GDM1 (cell line): ENCODE data around the gene SMTN.

Experiments
- DNase-seq: peaks from one replicate; lab custom pipeline; 2025; lab: John Stamatoyannopoulos, UW

Gene SMTN

DNA sequence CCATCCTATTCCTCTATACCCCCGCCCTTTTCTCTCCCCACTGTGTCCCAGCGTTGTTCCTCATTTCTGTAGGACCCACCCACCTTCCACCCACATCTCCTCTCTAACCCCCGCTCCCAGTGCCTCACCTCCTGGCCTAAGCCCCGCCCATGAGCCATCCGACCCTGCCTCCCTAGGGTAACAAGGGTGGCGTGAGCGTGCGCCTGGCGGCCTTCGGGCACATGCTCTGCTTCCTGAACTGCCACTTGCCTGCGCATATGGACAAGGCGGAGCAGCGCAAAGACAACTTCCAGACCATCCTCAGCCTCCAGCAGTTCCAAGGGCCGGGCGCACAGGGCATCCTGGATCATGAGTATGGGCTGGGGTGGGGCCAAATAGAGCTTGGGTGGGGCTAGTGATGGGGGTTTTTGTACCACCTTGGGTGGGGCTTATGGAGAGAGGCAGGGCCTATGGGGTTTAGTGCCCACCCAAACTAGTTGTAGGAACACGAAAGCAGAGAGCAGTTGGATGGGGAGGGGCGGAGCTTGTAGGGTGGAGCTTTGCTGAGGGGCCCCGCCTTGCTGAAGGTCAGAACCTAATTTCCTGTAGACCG, 46.2 kb downstream of the SMTN start:
- DNase-seq: no peak

DNA sequence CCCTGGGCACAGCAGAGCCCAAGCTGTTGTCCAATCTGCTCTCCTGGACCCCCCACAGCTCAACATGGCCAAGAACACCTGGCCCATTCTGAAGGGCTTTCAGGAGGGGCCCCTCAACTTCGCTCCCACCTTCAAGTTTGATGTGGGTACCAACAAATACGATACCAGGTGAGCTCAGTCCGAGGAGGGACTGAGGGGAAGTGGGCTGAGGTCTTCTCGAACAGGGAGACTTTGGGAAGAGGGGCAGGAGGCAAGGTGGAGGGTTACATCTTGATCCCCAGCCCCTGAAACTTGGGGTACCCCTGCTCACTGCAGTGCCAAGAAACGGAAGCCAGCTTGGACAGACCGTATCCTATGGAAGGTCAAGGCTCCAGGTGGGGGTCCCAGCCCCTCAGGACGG, 47.0 kb downstream of the SMTN start:
- DNase-seq: no peak

DNA sequence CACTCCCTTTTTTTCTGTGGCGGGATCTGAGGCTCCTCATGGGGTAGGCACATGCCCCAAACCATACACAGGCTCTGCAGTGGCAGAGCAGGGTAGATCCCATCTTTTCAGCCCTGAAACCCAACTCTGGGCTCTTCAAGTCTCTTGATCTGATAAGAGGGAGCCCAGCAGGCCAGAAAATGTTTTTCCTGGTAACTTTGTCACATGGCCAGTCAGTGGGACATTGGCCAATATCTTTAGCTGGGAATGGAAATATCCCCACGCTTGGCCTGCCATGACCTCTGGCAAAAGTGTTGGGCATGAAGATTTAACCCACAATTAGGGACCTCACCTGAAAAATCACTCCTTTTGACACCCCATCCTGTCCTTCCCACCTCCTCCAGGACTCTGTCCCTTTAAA, 49.8 kb downstream of the SMTN start:
- no peak for DNase-seq

DNA sequence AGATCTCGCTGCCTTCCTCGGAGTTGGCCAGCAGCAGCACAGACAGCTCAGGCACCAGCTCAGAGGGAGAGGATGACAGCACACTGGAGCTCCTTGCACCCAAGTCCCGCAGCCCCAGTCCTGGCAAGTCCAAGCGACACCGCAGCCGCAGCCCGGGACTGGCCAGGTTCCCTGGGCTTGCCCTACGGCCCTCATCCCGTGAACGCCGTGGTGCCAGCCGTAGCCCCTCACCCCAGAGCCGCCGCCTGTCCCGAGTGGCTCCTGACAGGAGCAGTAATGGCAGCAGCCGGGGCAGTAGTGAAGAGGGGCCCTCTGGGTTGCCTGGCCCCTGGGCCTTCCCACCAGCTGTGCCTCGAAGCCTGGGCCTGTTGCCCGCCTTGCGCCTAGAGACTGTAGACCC, 52.8 kb downstream of the SMTN start:
- DNase-seq: no peak

DNA sequence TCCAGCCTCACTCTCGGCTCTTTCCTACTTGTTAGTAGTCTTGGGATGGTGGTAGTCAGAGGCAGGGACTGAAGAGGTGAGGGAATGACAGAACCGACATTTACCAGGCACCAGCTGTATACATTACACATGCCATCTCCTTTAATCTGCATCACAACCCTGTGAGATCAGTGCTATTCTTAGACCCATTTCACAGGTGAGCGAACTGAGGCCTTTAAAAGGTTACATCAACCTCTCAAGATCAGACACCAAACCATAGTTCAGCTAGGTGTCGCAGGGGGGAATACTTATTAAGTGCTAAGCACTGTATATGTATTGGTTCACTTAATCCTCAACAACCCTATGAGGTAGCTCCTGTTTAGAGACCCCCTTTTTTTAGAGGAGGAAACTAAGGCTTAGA, 53.6 kb downstream of the SMTN start:
- DNase-seq: no peak

DNA sequence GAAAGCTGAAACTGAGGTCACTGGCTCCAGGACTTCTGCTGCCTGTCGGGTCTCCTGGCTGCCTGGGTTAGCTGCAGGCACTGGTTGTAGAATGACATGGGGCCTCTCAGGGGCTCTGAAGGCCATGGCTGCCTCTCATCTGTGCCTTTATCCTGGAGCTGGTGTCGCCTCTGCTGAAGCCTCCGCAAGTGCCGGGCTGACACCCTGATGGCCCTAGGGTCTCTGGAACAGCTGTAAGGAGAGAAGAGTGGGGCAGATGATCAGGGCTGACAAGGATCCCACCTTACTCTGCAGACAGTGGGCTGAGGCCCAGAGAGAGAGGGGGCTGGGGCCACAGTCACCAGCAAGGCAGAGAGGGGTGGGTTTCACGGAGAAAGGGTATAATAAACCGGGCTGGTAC, 54.6 kb downstream of the SMTN start:
- DNase-seq: no peak

DNA sequence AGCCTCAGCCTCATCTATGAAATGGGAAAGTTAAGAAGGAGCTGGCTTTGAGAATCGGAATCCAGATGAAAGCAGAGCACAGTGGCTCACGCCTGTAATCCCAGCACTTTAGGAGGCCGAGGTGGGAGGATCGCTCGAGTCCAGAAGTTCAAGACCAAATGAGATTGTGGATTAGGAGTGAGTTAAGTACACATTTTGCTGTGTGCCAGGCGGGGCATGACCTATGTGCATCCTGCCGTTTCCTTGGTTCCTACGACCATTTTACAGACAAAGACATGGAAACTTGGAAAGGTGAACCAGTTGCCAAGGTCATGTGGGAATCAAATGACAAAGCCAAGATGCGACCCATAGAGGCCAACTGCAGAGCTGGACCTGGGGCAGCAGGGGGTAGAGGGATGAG, 55.0 kb downstream of the SMTN start:
- DNase-seq: no peak

DNA sequence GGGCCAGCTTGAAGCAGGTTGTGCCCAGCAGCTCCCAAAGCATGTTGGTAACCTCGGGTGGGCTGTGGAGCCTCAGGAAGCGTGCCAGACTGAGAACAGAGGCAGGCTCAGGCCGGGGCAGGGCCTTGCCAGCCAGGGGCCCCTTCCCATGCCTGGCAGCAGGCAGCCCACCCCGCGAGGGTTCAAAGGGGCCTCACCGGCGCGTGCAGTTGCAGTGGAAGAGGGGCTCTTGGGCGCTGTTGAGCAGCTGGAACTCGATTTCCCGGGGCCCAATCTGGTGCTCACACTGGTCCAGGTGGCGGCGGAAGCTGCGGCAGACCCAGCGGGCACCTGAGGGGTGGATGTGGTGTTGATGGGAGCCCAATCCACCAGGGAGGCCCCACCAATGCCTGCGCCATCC, 55.6 kb downstream of the SMTN start:
- no peak for DNase-seq

DNA sequence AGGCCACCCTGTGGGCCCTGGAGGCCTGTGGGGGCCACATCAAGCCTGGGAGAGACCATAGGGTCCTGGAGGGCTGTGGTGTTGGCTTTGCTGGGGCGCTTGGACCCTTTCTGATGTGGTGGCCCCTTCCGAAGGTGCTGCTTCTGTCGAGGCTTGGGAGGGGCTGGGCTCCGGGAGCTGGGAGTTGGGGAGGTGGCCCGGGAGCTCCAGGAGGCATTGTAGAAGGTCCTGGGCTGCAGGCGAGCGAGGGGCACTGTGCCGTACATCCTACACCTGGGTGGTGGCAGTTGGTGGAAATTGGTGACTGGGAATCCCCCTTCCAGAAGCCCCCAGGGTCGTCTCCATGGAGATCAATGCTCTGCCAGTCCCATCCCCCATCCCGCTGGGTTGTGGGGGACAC, 56.6 kb downstream of the SMTN start:
- no peak for DNase-seq

DNA sequence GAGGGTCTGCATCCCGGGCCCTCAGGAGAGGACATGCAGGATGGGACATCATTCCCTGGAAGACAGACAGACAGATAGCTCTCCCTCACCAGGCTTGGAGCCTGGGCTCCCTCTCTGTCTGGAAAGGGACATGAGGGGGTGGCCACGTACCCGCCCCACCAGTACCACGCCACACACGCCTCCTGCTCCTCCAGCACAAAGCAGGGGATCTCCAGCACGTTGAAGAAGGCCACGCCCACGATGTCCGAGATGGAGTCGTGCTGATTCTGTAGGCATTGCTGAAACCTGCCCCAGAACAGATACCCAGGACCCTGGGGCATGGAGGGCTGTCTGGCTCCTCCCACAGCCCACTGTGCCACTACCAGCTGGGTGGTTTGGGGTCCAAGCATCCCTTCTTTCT, 57.0 kb downstream of the SMTN start:
- DNase-seq: no peak

DNA sequence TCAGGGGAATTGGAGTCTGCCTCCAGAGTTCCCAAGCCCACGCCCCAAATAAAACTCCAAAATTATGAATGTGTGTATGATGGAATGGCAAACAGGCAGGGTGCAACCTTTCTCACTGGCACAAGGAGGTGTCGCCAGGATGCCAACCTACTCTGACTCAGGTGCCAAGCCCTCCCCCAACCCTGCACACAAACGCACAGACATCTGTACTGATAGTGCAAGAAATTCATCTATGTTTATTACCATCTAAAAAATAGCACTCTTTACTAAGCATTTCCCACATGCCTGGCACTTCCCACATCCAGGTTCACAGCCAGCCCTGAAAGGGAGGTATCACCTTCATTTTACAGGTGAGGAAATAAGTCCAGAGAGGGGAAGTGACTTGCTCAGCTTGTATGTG, 57.9 kb downstream of the SMTN start:
- DNase-seq: no peak

DNA sequence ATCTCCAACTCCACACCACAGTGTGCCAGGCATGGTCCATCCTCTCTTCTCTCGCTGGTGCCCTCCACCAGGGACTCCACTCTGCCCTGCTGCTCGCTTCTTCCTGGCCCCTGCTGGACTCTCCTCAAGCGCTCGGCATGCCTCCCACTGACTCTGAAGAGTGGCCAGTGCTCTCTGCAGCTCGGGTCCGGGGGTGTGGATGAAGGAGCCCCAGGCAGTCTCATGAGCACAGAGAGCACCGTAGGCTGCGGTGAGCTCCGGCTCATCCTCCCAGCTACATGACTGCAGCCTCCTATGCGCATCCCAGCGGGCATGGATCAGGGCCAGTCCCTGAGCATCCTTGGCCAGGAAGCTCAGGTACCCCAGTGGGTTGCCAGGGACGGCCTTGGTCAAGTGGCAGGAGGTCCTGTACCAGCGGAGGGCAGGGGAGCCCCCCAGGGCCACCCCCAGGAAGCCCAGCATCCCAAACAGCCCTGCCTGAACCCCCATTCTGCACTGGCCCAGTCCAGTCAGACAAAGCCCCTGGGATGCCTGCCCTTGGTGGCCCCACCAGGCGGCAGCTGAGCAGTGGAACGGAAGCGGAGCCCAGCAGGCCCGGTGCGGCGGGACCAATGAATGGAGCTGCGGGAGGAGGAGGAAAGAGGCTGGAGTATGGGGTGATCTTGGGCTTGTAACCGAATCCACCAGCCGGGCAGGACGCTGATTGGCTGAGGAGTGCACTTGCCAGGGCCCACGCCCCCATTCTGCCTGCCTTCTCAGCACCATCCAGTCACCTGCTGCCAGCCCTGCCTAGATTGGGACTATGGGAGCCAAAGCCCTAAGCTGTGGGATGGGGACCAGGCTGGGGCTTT, 59.0 kb downstream of the SMTN start, which contains the start of gene PLA2G3:
TSS of gene PLA2G3 (minus strand) at position 643 of the 851 bp plus-strand sequence. CDS start at position 489, 154 bp downstream.
- DNase-seq: no peak

DNA sequence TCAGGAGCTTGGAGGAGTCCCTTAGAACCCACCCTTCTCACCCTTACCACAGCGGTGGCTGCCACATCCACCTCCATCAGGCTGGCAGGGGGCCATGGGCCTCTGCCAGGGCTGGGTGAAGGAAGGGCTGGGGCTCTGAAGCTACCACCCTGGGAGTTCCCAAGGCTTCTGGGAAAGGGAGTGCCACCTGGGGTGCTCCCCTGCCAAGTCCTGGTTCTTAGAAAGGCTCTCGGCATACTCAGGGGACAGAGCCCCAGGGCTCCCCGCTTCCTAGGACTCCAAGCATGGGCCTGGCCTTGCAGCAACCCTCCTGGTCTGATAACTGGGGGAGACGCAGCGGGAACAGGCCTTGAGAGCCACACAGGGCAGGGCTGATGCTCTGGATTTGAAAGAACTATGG, 59.6 kb downstream of the SMTN start:
- no peak for DNase-seq

DNA sequence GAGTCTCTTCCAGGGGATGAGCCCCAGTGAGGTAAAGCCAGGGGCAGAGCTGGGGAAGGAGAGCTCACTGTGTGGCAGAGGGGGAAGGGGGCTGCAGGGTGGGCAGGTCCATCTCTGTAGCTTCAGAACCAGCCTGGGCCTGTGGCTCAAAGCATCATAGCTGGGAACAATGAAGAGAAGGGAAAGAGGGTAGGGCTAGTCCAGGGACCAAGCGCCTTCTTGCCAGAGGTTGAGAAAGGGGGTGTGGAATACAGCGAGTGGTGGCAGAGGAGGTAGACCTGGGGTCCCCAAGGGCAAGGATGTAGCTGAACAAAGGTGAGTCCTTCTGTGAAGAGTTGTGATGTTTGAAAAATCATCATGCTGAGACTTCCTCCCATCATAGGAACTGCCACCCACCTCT, 60.4 kb downstream of the SMTN start:
- no peak for DNase-seq

DNA sequence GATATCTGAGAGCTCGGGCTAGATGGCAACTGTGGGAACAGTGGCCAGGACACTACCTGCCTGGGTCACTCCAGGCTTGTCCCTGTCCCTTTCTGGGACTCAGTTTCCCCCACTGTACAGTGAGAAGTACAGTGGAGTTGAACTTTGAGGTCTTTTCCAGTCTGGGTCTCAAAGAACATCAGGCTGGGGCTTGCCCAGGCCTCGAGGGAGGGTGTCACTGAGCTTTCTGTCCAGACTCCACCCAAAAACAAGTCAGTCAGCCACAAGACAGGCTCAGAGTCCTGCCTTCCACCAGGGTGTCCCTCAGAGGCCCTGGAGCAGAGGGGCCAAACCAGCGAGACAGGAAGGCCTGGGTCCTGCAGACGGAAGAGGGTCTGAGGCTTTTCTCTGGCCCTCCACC, 61.2 kb downstream of the SMTN start:
- DNase-seq: no peak

DNA sequence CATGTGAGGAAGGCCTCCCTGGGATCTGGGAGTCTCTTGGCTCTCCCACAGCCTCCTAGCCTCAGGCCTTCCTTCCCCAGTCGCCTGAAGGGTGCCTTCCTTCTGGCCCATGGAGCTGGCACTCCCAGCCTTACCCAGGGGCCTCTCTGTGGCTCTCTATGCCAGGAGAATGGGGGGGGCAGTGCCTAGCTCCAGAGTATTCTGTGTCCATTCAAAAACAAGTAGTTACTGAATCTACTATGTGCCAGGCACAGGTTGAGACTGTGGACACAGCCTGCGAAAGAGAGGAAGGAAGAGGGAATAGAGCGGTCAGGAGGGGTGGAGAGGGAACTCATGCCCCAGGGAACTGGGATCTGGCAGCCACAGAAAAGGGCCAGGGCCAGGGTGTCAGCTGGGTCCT, 61.9 kb downstream of the SMTN start:
- no peak for DNase-seq

DNA sequence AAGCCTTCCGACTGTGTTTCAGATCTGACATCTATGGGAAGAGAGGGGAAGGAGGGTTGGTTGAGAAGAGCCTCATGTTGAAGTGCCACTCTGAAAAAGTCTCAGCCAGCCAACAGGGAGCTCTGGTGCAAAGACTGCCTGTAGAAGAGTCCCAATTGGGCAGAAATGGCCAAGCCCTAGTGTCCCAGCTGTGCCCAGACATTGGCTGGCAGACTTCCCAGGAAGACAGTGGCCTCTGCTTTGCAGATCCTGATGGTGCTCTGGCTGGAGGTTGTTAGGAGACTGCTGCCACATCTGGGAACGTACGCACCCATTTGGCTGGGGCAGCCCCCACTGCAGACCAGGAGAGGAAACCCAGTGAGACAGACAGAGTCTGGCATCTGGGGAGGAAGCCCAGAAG, 62.4 kb downstream of the SMTN start:
- DNase-seq: no peak

DNA sequence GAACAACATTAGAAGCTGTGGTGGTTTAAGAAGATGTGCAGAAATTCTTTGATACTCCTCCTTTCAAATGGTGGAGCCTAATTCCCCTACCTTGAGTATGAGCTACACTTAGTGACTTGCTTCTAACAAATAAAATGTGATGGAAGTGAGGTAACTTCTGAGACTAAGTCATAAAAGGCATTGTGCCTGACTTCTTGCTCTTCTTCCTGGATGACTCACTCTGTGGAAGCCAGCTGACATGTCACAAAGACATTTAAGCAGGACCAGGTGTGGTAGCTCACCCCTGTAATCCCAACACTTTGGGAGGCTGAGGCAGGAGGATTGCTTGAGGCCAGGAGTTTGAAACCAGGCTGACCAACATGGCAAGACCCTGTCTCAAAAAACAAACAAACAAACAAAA, 63.1 kb downstream of the SMTN start:
- no peak for DNase-seq

DNA sequence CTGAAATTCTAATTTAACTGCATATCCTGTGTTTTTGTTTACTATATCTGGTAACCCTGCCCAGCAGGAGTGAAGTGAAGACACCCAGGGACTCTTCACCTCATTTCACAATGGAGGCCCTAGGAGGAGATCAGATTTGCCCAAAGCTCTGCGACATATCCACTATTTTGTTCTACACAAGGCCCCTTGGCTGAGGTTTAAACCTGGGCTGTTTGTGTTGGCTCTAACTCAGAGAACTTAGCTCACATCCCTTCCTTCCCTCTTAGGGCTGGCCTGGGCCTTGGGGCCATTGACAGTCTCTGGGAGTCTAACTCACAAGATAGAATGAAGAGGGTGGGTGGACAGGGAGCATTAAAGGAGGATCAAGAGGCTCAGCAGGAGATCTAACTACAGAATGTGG, 67.4 kb downstream of the SMTN start:
- DNase-seq: no peak

DNA sequence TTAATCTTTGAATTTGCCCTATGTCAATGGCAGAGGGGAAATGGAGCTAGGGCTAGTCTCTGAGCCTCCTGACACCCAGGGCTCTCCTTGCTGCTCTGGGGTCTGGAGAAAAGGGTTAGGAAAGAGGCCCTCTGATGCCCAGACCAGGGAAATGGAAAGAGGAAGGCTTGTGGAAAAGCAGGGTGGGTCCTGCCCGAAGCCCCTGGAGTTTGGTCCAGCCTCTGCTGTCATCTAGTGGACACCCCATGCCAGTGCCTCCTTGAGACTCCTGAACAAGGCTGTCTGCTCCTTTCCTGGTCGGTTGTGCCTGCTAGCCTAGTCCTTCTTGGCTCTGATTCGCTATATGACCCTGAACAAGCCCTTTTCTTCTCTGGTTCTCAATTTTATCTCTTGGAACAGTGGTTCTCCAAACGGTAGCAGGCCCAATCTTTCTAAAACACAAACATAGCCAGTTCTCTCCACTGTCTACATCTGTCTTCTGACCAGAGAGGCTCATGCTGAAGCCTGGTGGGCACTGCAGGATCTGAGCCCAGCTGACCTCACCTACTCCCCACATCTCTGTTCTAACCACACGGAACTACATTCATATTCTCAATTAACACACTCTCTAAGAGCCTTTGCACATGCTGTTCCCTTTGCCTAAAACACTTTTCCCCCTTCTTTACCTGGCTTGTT, 68.0 kb downstream of the SMTN start:
- DNase-seq: peak; percentile 53

DNA sequence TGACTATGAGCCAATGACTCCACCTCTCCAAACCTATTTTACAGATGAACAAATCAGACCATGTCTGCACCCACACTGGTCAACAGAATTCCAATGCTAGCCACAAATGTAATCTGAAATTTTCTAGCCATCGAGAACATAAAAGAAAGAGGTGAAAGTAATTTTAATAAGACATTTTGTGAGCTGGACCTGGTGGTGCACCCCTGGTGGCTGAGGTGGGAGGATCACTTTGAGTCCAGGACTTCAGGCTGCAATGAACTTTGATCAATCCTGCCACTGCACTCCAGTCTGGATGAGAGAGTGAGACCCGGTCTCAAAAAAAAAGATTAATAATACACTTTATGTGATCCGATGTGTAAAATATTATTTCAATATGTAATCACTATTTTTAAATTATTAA, 69.5 kb downstream of the SMTN start:
- DNase-seq: no peak

DNA sequence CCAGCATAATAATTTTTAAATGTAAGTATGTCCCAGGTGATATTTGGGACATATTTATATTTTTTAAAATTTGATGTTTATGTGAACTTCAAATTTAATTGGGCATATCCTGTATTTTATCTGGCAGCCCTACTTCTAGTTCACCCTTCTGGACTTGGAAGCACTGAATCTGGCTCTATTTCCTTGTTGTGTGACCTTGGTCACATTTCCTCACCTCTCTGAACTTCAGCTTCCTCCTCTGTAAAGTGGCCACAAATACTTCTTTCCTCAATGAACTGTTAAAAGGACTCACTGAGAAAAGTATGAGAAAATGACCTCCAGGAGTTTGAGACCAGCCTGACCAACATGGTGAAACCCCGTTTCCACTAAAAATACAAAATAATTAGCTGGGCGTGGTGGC, 70.8 kb downstream of the SMTN start:
- DNase-seq: no peak

DNA sequence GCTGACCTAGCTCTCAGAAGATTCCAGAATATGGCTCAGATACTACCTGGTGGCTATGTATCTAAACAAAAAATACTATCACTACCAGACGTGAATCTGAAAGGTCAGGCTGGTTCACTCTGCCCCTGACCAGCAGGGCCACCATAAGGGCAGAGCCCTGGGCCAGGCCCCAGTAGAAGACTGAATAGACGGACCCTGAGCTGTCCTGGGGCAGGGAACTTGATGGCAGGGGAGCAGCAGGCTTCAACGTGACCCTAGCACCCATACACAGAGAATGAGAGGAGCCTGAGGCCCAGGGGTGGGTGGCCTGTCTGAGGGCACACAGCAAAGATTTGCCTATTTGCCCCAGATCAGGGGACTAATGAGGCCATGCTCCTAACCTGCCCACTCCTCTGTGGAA, 72.2 kb downstream of the SMTN start:
- DNase-seq: no peak
